Peyer's patch (tissue), 4 donors: Measurements from ENCODE around the gene CDH4.

ENCODE experiments used
- POLR2A ChIP-seq, 2 donors: fragments of 450-650 bp; IDR thresholded peaks; one replicate each; pipeline ENCODE4 v1.5.1; 2017; ENCODE audit warnings: antibody characterized with exemption in 2 of 2, mild to moderate bottlenecking in 2 of 2, moderate library complexity in 2 of 2
- TF ChIP-seq, protein P1 (sequence below), 6 experiments: fragments of 450-650 bp in 4 of 6; fragments of 200-600 bp in 2 of 6; sonication (generic) in 1 of 6; IDR thresholded peaks; one replicate each; pipeline ENCODE4 v1.5.1; 2017 to 2019; ENCODE audit warnings: antibody characterized with exemption in 6 of 6, mild to moderate bottlenecking in 3 of 6, moderate library complexity in 1 of 6

DNA sequence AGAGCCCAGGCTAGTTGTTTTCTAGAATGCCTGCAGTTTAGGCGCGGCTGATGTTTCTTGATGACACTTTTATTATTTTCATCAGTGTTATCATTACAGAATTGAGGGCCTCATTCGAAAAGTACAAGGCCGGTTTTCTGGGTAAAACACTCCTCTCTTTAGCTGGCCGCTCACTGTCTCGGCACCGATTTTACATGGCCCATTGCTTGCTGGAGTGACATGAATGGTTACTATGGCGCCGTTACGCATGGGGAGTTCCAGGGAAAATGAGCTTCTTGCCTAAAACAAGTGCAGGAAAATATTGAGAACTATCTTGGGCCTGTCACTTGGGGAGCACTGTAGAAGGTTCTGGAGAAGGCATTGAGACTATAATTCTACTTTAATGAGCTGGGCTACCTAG is 317.8 kb downstream of the CDH4 start:
- no peak for TF ChIP-seq POLR2A (IDR thresholded peaks at IDR 0.05)
- TF ChIP-seq, protein P1, sequence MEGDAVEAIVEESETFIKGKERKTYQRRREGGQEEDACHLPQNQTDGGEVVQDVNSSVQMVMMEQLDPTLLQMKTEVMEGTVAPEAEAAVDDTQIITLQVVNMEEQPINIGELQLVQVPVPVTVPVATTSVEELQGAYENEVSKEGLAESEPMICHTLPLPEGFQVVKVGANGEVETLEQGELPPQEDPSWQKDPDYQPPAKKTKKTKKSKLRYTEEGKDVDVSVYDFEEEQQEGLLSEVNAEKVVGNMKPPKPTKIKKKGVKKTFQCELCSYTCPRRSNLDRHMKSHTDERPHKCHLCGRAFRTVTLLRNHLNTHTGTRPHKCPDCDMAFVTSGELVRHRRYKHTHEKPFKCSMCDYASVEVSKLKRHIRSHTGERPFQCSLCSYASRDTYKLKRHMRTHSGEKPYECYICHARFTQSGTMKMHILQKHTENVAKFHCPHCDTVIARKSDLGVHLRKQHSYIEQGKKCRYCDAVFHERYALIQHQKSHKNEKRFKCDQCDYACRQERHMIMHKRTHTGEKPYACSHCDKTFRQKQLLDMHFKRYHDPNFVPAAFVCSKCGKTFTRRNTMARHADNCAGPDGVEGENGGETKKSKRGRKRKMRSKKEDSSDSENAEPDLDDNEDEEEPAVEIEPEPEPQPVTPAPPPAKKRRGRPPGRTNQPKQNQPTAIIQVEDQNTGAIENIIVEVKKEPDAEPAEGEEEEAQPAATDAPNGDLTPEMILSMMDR (IDR thresholded peaks at IDR 0.05) = no peak
